GM19023 (cell line): Measurements from ENCODE around the gene CTBP2.

Experiments
- ATAC-seq: cut with Tn5 transposase; IDR thresholded peaks from one replicate; pipeline ENCODE4 v1.9.1; 2021; ENCODE audit warnings: mild to moderate bottlenecking, moderate library complexity; ENCODE audit not compliant: unreplicated experiment

Gene CTBP2

GRCh38 chr10:124956764-124957163, 203.6 kb downstream of the CTBP2 start:
- no peak for ATAC-seq

GRCh38 chr10:124955868-124956267, 204.5 kb downstream of the CTBP2 start:
- ATAC-seq: no peak

- no peak for ATAC-seq
Measured at GRCh38 chr10:124955243-124955642, 205.1 kb downstream of the CTBP2 start.

- ATAC-seq: no peak
Measured at GRCh38 chr10:124953421-124953820, 206.9 kb downstream of the CTBP2 start.

- no peak for ATAC-seq
Measured at GRCh38 chr10:124952123-124952522, 208.2 kb downstream of the CTBP2 start.

GRCh38 chr10:124949543-124949942, 210.8 kb downstream of the CTBP2 start:
- ATAC-seq: no peak

- ATAC-seq: no peak
Measured at GRCh38 chr10:124946945-124947344, 213.4 kb downstream of the CTBP2 start.

- ATAC-seq: no peak
Measured at GRCh38 chr10:124944982-124945381, 215.4 kb downstream of the CTBP2 start.

GRCh38 chr10:124943301-124944092, 216.9 kb downstream of the CTBP2 start:
- no peak for ATAC-seq

GRCh38 chr10:124942317-124943169, 217.8 kb downstream of the CTBP2 start:
- no peak for ATAC-seq

- ATAC-seq: no peak
Measured at GRCh38 chr10:124941823-124942222, 218.5 kb downstream of the CTBP2 start, which contains the start of gene ZRANB1. ZRANB1 (plus strand) TSS chr10:124942123; CDS start chr10:124942494, 371 bp downstream.

- no peak for ATAC-seq
Measured at GRCh38 chr10:124939290-124939689, 221.1 kb downstream of the CTBP2 start.

GRCh38 chr10:124936813-124937212, 223.6 kb downstream of the CTBP2 start:
- ATAC-seq: no peak

GRCh38 chr10:124935946-124936345, 224.4 kb downstream of the CTBP2 start:
- no peak for ATAC-seq
